ENCODE measurements around the gene NFASC.

NFASC gene

GRCh38 chr1:205041998-205042910 is 171.6 kb downstream of the NFASC start:
- no peak overlapping the region for H3K27ac ChIP-seq (ENCODE audit: low read length)
- H3K9me3 ChIP-seq (ENCODE audit: control insufficient read depth, insufficient read depth, low read length), result no peaks in the 10 kb centered on the region
- H3K4me1 ChIP-seq (ENCODE audit: control insufficient read depth, insufficient read depth, low read length), result peaks cover 22% of the 10 kb centered on the region
- no peak for DNase-seq (ENCODE audit: low read depth, low spot score)
- H3K4me3 ChIP-seq (ENCODE audit: low read length), result peak overlapping the region; percentile 11; the same call in 1 of the 2 replicates
- H3K27me3 ChIP-seq (ENCODE audit: control insufficient read depth, insufficient read depth, low read length), result peaks cover 6% of the 10 kb centered on the region; the same call in 1 of the 2 replicates
- H3K36me3 ChIP-seq (ENCODE audit: control insufficient read depth, insufficient read depth, low read length), result no peaks in the 10 kb centered on the region
- WGBS (ENCODE audit: insufficient coverage, insufficient read length), result no CpG with 5 or more reads among the region's 16 CpGs

GRCh38 chr1:205042911-205043806 is 172.5 kb downstream of the NFASC start, which contains the start of gene CNTN2:
Gene CNTN2 (plus strand): TSS chr1:205043212. CDS start chr1:205053186, 9,974 bp downstream.
- DNase-seq (ENCODE audit: low read depth, low spot score), result no peak
- H3K27me3 ChIP-seq (ENCODE audit: control insufficient read depth, insufficient read depth, low read length), result peaks cover 6% of the 10 kb centered on the region; the same call in 1 of the 2 replicates
- H3K27ac ChIP-seq (ENCODE audit: low read length), result no peak within 1 kb of the TSS
- no CpG with 5 or more reads among the region's 53 CpGs for WGBS (ENCODE audit: insufficient coverage, insufficient read length)
- no peaks in the 10 kb centered on the region for H3K9me3 ChIP-seq (ENCODE audit: control insufficient read depth, insufficient read depth, low read length)
- H3K4me1 ChIP-seq (ENCODE audit: control insufficient read depth, insufficient read depth, low read length), result peaks cover 22% of the 10 kb centered on the region
- H3K36me3 ChIP-seq (ENCODE audit: control insufficient read depth, insufficient read depth, low read length), result no peaks in the 10 kb centered on the region
- peak within 1 kb of the TSS; percentile 11; the same call in 1 of the 2 replicates for H3K4me3 ChIP-seq (ENCODE audit: low read length)

- H3K36me3 ChIP-seq (ENCODE audit: control insufficient read depth, insufficient read depth, low read length), result no peaks in the 10 kb centered on the region
- no CpG with 5 or more reads among the region's 4 CpGs for WGBS (ENCODE audit: insufficient coverage, insufficient read length)
- H3K4me3 ChIP-seq (ENCODE audit: low read length), result no peak overlapping the region
- no peak for DNase-seq (ENCODE audit: low read depth, low spot score)
- no peaks in the 10 kb centered on the region for H3K9me3 ChIP-seq (ENCODE audit: control insufficient read depth, insufficient read depth, low read length)
- H3K27ac ChIP-seq (ENCODE audit: low read length), result no peak overlapping the region
- peaks cover 22% of the 10 kb centered on the region for H3K4me1 ChIP-seq (ENCODE audit: control insufficient read depth, insufficient read depth, low read length)
- peaks cover 6% of the 10 kb centered on the region; the same call in 1 of the 2 replicates for H3K27me3 ChIP-seq (ENCODE audit: control insufficient read depth, insufficient read depth, low read length)
Observed at GRCh38 chr1:205043866-205044265, 173.2 kb downstream of the NFASC start.

GRCh38 chr1:205044741-205045140 is 174.1 kb downstream of the NFASC start:
- no peak for DNase-seq (ENCODE audit: low read depth, low spot score)
- Histone ChIP-seq H3K4me3 (ENCODE audit: low read length) (no peak overlapping the region), H3K36me3 (ENCODE audit: control insufficient read depth, insufficient read depth, low read length) (no peaks in the 10 kb centered on the region), H3K27ac (ENCODE audit: low read length) (no peak overlapping the region), H3K27me3 (ENCODE audit: control insufficient read depth, insufficient read depth, low read length) (peaks cover 6% of the 10 kb centered on the region; the same call in 1 of the 2 replicates), H3K4me1 (ENCODE audit: control insufficient read depth, insufficient read depth, low read length) (peaks cover 22% of the 10 kb centered on the region), H3K9me3 (ENCODE audit: control insufficient read depth, insufficient read depth, low read length) (no peaks in the 10 kb centered on the region)
- no CpG with 5 or more reads among the region's 5 CpGs for WGBS (ENCODE audit: insufficient coverage, insufficient read length)

GRCh38 chr1:205045146-205045545 is 174.5 kb downstream of the NFASC start:
- WGBS (ENCODE audit: insufficient coverage, insufficient read length), result 100% methylated on average over 4 of the region's 11 CpGs
- Histone ChIP-seq H3K9me3 (ENCODE audit: control insufficient read depth, insufficient read depth, low read length) (no peaks in the 10 kb centered on the region), H3K4me1 (ENCODE audit: control insufficient read depth, insufficient read depth, low read length) (peaks cover 22% of the 10 kb centered on the region), H3K27ac (ENCODE audit: low read length) (no peak overlapping the region), H3K4me3 (ENCODE audit: low read length) (no peak overlapping the region), H3K27me3 (ENCODE audit: control insufficient read depth, insufficient read depth, low read length) (peaks cover 6% of the 10 kb centered on the region; the same call in 1 of the 2 replicates), H3K36me3 (ENCODE audit: control insufficient read depth, insufficient read depth, low read length) (no peaks in the 10 kb centered on the region)
- no peak for DNase-seq (ENCODE audit: low read depth, low spot score)

- no CpG with 5 or more reads among the region's 4 CpGs for WGBS (ENCODE audit: insufficient coverage, insufficient read length)
- Histone ChIP-seq H3K27ac (ENCODE audit: low read length) (no peak overlapping the region), H3K4me3 (ENCODE audit: low read length) (no peak overlapping the region), H3K4me1 (ENCODE audit: control insufficient read depth, insufficient read depth, low read length) (peaks cover 22% of the 10 kb centered on the region), H3K36me3 (ENCODE audit: control insufficient read depth, insufficient read depth, low read length) (no peaks in the 10 kb centered on the region), H3K9me3 (ENCODE audit: control insufficient read depth, insufficient read depth, low read length) (no peaks in the 10 kb centered on the region), H3K27me3 (ENCODE audit: control insufficient read depth, insufficient read depth, low read length) (peaks cover 4% of the 10 kb centered on the region; the same call in 1 of the 2 replicates)
- DNase-seq (ENCODE audit: low read depth, low spot score), result no peak
Observed at GRCh38 chr1:205046870-205047269, 176.2 kb downstream of the NFASC start.

GRCh38 chr1:205047764-205048231 is 177.1 kb downstream of the NFASC start:
- Histone ChIP-seq H3K9me3 (ENCODE audit: control insufficient read depth, insufficient read depth, low read length) (no peaks in the 10 kb centered on the region), H3K27me3 (ENCODE audit: control insufficient read depth, insufficient read depth, low read length) (no peaks in the 10 kb centered on the region; the same call in 1 of the 2 replicates), H3K4me1 (ENCODE audit: control insufficient read depth, insufficient read depth, low read length) (peaks cover 22% of the 10 kb centered on the region), H3K4me3 (ENCODE audit: low read length) (no peak overlapping the region), H3K36me3 (ENCODE audit: control insufficient read depth, insufficient read depth, low read length) (no peaks in the 10 kb centered on the region), H3K27ac (ENCODE audit: low read length) (no peak overlapping the region)
- no peak for DNase-seq (ENCODE audit: low read depth, low spot score)
- no CpG with 5 or more reads among the region's 5 CpGs for WGBS (ENCODE audit: insufficient coverage, insufficient read length)

GRCh38 chr1:205048382-205048781 is 177.7 kb downstream of the NFASC start:
- H3K4me3 ChIP-seq (ENCODE audit: low read length), result no peak overlapping the region
- H3K27me3 ChIP-seq (ENCODE audit: control insufficient read depth, insufficient read depth, low read length), result no peaks in the 10 kb centered on the region; the same call in 1 of the 2 replicates
- H3K9me3 ChIP-seq (ENCODE audit: control insufficient read depth, insufficient read depth, low read length), result no peaks in the 10 kb centered on the region
- H3K27ac ChIP-seq (ENCODE audit: low read length), result no peak overlapping the region
- DNase-seq (ENCODE audit: low read depth, low spot score), result no peak
- H3K4me1 ChIP-seq (ENCODE audit: control insufficient read depth, insufficient read depth, low read length), result peaks cover 22% of the 10 kb centered on the region
- no CpG with 5 or more reads among the region's 9 CpGs for WGBS (ENCODE audit: insufficient coverage, insufficient read length)
- H3K36me3 ChIP-seq (ENCODE audit: control insufficient read depth, insufficient read depth, low read length), result no peaks in the 10 kb centered on the region

- Histone ChIP-seq H3K4me1 (ENCODE audit: control insufficient read depth, insufficient read depth, low read length) (peaks cover 15% of the 10 kb centered on the region), H3K9me3 (ENCODE audit: control insufficient read depth, insufficient read depth, low read length) (no peaks in the 10 kb centered on the region), H3K27ac (ENCODE audit: low read length) (no peak overlapping the region), H3K36me3 (ENCODE audit: control insufficient read depth, insufficient read depth, low read length) (0 out of 2 replicates have a peak, but pooled peaks cover 2% of the 10 kb centered on the region), H3K27me3 (ENCODE audit: control insufficient read depth, insufficient read depth, low read length) (no peaks in the 10 kb centered on the region; the same call in 1 of the 2 replicates), H3K4me3 (ENCODE audit: low read length) (no peak overlapping the region)
- WGBS (ENCODE audit: insufficient coverage, insufficient read length), result no CpG with 5 or more reads among the region's 6 CpGs
- no peak for DNase-seq (ENCODE audit: low read depth, low spot score)
Observed at GRCh38 chr1:205049479-205049878, 178.8 kb downstream of the NFASC start.

- Histone ChIP-seq H3K4me3 (ENCODE audit: low read length) (no peak overlapping the region), H3K27ac (ENCODE audit: low read length) (no peak overlapping the region), H3K36me3 (ENCODE audit: control insufficient read depth, insufficient read depth, low read length) (0 out of 2 replicates have a peak, but pooled peaks cover 2% of the 10 kb centered on the region), H3K4me1 (ENCODE audit: control insufficient read depth, insufficient read depth, low read length) (peaks cover 3% of the 10 kb centered on the region; the same call in 1 of the 2 replicates), H3K9me3 (ENCODE audit: control insufficient read depth, insufficient read depth, low read length) (no peaks in the 10 kb centered on the region), H3K27me3 (ENCODE audit: control insufficient read depth, insufficient read depth, low read length) (no peaks in the 10 kb centered on the region)
- no CpG with 5 or more reads among the region's 11 CpGs for WGBS (ENCODE audit: insufficient coverage, insufficient read length)
- no peak for DNase-seq (ENCODE audit: low read depth, low spot score)
Observed at GRCh38 chr1:205052690-205053089, 182.0 kb downstream of the NFASC start.
